OCI-LY7 (cell line): Measurements from ENCODE around the gene TSR3.

Source experiments
- EZH2phosphoT487 ChIP-seq: fragments of 200-600 bp; sonication (generic); IDR thresholded peaks from 2 replicates; pipeline ENCODE4 v1.6.1; 2018; ENCODE audit warnings: low read depth, borderline replicate concordance, mild to moderate bottlenecking, mixed run types, antibody characterized with exemption, low read length, moderate library complexity, mixed read lengths
- TF ChIP-seq, protein P1 (sequence below): fragments of 200-600 bp; sonication (generic); conservative IDR thresholded peaks from 2 replicates; pipeline ENCODE4 v1.5.1; 2014; ENCODE audit warnings: mild to moderate bottlenecking, antibody characterized with exemption, low read length, moderate library complexity, mixed read lengths

DNA sequence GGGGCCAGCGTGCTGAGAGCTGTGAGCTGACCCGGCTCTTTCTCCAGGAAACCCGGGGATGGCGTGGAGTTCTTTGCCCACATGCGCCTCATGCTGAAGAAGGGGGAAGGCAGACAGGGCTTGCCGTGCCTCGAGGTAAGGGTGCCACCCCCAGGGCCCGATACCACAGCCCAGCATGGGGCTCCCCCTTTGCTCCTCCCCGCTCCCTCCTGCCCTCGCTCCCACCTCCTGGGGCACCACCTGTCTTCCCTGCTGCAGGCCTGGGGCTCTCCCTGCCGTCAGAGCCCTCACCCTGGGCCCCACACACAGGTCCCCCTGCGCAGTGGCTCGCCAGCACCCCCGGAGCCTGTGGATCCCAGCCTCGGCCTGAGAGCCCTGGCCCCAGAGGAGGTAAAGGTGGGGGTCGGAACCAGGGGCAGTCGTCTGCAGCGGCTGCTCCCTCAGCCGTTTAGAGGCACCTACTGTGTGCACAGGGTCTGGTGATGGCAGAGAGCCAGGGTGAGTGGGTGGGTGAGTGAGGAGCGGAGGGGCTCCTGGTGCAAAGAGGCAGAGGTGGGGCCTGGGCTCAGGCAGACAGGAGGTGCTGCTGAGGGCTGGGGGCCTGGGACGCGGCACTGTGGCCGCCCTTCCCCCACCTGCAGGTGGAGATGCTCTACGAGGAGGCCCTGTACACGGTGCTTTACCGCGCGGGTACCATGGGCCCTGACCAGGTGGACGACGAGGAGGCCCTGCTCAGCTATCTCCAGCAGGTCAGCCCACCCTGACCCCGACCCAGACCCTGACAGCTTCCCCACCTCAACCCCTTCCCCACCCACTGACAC, 12.6 kb downstream of the TSR3 start:
- TF ChIP-seq, protein P1, sequence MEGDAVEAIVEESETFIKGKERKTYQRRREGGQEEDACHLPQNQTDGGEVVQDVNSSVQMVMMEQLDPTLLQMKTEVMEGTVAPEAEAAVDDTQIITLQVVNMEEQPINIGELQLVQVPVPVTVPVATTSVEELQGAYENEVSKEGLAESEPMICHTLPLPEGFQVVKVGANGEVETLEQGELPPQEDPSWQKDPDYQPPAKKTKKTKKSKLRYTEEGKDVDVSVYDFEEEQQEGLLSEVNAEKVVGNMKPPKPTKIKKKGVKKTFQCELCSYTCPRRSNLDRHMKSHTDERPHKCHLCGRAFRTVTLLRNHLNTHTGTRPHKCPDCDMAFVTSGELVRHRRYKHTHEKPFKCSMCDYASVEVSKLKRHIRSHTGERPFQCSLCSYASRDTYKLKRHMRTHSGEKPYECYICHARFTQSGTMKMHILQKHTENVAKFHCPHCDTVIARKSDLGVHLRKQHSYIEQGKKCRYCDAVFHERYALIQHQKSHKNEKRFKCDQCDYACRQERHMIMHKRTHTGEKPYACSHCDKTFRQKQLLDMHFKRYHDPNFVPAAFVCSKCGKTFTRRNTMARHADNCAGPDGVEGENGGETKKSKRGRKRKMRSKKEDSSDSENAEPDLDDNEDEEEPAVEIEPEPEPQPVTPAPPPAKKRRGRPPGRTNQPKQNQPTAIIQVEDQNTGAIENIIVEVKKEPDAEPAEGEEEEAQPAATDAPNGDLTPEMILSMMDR, result no peak
- no peak for TF ChIP-seq EZH2phosphoT487
